ENCODE data around the gene IGF2BP2.

IGF2BP2 gene

DNA sequence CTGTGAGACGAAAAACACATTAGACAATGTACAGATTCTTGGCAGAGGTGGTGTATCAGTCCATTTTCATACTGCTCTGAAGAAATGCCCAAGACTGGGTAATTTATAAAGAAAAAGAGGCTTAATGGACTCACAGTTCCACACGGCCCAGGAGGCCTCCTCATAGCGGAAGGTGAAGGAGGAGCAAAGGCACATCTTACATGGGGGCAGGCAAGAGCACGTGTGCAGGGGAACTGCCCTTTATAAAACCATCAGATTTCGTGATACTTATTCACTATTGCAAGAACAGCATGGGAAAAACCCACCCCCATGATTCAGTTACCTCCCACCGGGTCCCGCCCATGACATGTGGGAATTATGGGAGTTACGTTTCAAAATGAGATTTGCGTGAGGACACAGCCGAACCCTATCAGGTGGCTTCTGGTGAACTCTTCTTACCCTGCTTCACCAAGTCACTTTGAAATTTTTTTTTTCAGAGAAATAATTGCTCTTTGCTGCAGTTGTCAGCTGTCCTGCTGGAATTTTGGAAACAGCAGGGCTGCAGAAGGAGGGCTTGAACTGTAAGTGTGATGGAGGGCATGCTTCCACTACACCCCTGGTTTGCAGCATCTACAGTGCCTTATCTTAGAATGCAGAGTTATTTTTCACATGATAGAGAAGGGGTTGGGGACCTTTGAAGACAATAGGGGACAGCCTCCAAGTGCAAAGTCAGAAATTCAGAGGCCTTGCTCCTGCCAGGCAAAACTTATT lies 2.9 kb upstream of the IGF2BP2 start:
- Histone ChIP-seq H3K27ac (replicated peaks; ENCODE audit: low read length) (no peak overlapping the region), H3K14ac (ENCODE audit: low read length) (no peak overlapping the region), H3K4me1 (ENCODE audit: control insufficient read depth in 2 of 2, insufficient read depth in 1 of 2, low read depth in 1 of 2, low read length in 2 of 2) (no peaks in the 10 kb centered on the region), H3K4me3 (ENCODE audit: low read length in 2 of 2) (no peak overlapping the region), H3K23ac (ENCODE audit: low read depth, low read length, poor library complexity) (no peak overlapping the region), H2AK5ac (ENCODE audit: low read depth, low read length) (no peak overlapping the region), H2BK5ac (ENCODE audit: low read length) (no peak overlapping the region), H3K18ac (ENCODE audit: low read length) (no peak overlapping the region), H2AFZ (ENCODE audit: low read length) (no peak overlapping the region), H3K9ac (ENCODE audit: low read depth, low read length, poor library complexity) (no peak overlapping the region), H3K9me3 (replicated peaks in 1 of 2; ENCODE audit: control insufficient read depth in 2 of 2, insufficient read depth in 1 of 2, low read depth in 1 of 2, low read length in 2 of 2) (peaks cover 13 to 33% of the 10 kb centered on the region in 2 donors), H2BK12ac (ENCODE audit: low read length) (no peak overlapping the region), H4K91ac (ENCODE audit: low read depth, low read length, poor library complexity) (no peak overlapping the region), H2BK15ac (ENCODE audit: low read length) (no peak overlapping the region), H3K4me2 (ENCODE audit: insufficient read depth, low read length, poor library complexity, severe bottlenecking) (no peak overlapping the region), H3K36me3 (replicated peaks in 1 of 2; ENCODE audit: control insufficient read depth in 2 of 2, insufficient read depth in 2 of 2, low read length in 2 of 2) (peaks cover 10 to 27% of the 10 kb centered on the region in 2 donors), H3K27me3 (ENCODE audit: control insufficient read depth in 3 of 3, insufficient read depth in 3 of 3, low read depth in 1 of 3, low read length in 3 of 3) (no peaks in the 10 kb centered on the region), H2BK120ac (ENCODE audit: low read depth, low read length) (no peak overlapping the region), H3K79me1 (ENCODE audit: low read depth, low read length) (peaks cover 4% of the 10 kb centered on the region), H4K8ac (ENCODE audit: low read depth, low read length) (no peak overlapping the region), H3K4ac (ENCODE audit: low read length) (no peak overlapping the region)
- WGBS, 2 donors (ENCODE audit: extremely low coverage in 2 of 2, insufficient read length in 2 of 2, insufficient replicate concordance in 1 of 2), result no CpG with 5 or more reads among the region's 10 CpGs
- DNase-seq (ENCODE audit: low spot score), result no peak

DNA sequence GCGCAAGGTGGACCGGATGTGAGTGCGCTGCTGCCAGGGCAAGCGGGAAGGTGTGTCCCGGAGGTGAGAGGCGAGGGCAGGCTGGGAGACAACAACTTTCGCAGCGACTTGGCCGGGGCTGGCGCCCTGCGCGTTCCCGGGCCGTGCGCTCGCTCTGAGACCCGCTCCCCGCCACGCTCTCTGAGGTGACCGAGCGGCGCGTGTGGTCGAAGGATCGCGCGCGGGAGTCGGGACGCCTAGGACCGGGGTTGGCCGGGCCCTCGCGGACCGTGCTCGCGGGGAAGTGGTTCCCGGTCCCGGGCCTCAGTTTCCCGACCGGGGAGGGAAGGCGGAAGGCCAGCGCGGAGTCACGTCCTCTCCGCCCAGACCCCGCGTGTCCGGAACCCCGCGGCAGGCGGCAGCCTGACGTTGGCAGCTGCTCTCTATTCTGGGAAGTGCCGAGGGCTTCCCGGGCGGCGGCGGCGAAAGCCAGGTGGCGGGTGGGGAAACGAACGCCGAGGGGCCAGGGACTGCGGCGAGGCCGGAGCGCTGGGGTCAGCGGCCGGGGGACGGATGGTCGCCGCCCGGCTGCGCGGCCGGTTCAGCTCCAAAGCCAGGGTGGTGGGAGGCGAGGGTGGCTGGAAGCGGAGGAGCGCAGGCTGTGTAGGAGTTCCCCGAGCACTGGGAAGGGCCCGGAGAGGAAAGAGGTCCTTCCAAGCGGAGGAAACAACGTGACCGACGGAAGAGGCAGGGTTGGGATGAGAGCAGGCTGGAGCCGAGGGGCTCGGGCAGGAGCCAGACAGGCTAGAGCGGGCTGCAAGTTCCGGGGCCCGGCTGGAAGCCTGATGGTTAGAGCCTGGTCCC lies 1.0 kb upstream of the IGF2BP2 start:
- H4K8ac ChIP-seq (ENCODE audit: low read depth, low read length), result no peak overlapping the region
- peak overlapping the region; percentile 99 for H3K14ac ChIP-seq (ENCODE audit: low read length)
- peak overlapping the region; percentile 99 for H3K9ac ChIP-seq (ENCODE audit: low read depth, low read length, poor library complexity)
- H3K27me3 ChIP-seq (ENCODE audit: control insufficient read depth in 3 of 3, insufficient read depth in 3 of 3, low read depth in 1 of 3, low read length in 3 of 3), result no peaks in the 10 kb centered on the region
- H2BK12ac ChIP-seq (ENCODE audit: low read length), result peak overlapping the region; percentile 63
- H2BK15ac ChIP-seq (ENCODE audit: low read length), result peak overlapping the region; percentile 86
- peak overlapping the region; percentile 98 for H3K27ac ChIP-seq (replicated peaks; ENCODE audit: low read length)
- peaks cover 10 to 27% of the 10 kb centered on the region in 2 donors for H3K36me3 ChIP-seq (replicated peaks in 1 of 2; ENCODE audit: control insufficient read depth in 2 of 2, insufficient read depth in 2 of 2, low read length in 2 of 2)
- peak overlapping the region; percentile 97 for H3K23ac ChIP-seq (ENCODE audit: low read depth, low read length, poor library complexity)
- peak; percentile 49 for DNase-seq (ENCODE audit: low spot score)
- peak overlapping the region; percentile 80 for H3K4me2 ChIP-seq (ENCODE audit: insufficient read depth, low read length, poor library complexity, severe bottlenecking)
- peak overlapping the region; percentile 67 for H2BK120ac ChIP-seq (ENCODE audit: low read depth, low read length)
- H2BK5ac ChIP-seq (ENCODE audit: low read length), result peak overlapping the region; percentile 100
- WGBS, 2 donors (ENCODE audit: extremely low coverage in 2 of 2, insufficient read length in 2 of 2, insufficient replicate concordance in 1 of 2), result no CpG with 5 or more reads among the region's 90 CpGs
- peaks cover 4% of the 10 kb centered on the region for H3K79me1 ChIP-seq (ENCODE audit: low read depth, low read length)
- no peak overlapping the region for H4K91ac ChIP-seq (ENCODE audit: low read depth, low read length, poor library complexity)
- H2AFZ ChIP-seq (ENCODE audit: low read length), result peak overlapping the region; percentile 91
- H3K18ac ChIP-seq (ENCODE audit: low read length), result peak overlapping the region; percentile 98
- peak overlapping the region; percentile 72 to 89 for H3K4me3 ChIP-seq (ENCODE audit: low read length in 2 of 2)
- H3K9me3 ChIP-seq (replicated peaks in 1 of 2; ENCODE audit: control insufficient read depth in 2 of 2, insufficient read depth in 1 of 2, low read depth in 1 of 2, low read length in 2 of 2), result peaks cover 11 to 28% of the 10 kb centered on the region in 2 donors
- H3K4ac ChIP-seq (ENCODE audit: low read length), result peak overlapping the region; percentile 56
- H3K4me1 ChIP-seq (ENCODE audit: control insufficient read depth in 2 of 2, insufficient read depth in 1 of 2, low read depth in 1 of 2, low read length in 2 of 2), result peaks cover under 1 to 3% of the 10 kb centered on the region in 2 donors
- peak overlapping the region; percentile 92 for H2AK5ac ChIP-seq (ENCODE audit: low read depth, low read length)

DNA sequence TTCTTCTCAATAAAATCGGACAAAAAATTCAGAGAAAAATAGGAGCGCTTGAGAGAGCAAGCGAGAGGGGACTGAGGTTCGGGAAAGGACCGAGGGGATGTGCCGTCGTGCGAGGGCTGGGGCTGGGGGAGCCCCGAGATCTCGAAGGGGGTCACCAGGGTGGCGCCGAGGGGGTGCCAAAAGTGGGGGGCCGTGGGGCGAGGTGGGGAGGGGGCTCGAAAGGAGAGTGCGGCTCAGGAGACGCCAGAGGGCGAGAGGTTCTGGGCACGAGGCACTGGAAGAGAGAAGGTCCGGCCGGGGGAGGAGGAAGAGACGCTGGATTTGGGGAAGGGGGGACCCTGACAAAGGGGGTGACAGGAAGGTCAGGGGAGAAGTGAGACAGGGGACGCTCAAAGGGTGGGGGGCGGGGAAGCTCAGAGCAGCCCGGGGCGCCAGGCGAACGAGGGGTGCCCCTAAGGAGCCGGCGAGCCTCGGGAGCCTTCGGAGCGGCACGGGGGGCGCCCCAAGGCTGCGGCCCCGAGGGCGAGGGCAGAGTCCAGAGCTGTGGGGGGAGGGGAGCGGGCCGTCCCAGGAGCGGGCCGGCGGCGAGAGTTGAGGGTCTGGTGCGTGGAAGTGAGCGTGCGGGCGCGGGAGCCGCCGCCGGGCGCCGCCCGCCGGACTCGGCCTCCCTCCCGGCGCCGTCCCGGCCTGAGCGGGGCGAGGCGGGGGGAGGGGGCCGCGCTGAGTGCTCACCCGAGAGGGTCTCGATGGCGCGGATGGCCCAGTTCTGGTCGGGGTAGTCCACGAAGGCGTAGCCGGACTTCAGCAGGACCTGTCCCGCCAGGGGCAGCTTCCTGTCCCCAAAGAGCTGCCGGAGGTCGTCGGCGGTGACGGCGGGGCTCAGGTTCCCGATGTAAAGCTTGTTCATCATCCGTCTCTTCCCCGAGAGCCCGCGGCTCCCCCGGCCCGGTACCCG lies 514 bp downstream of the IGF2BP2 start:
- Histone ChIP-seq H3K4me2 (ENCODE audit: insufficient read depth, low read length, poor library complexity, severe bottlenecking) (peak overlapping the region; percentile 49), H3K79me1 (ENCODE audit: low read depth, low read length) (peaks cover 4% of the 10 kb centered on the region), H3K9ac (ENCODE audit: low read depth, low read length, poor library complexity) (peak overlapping the region; percentile 96), H3K4ac (ENCODE audit: low read length) (peak overlapping the region; percentile 95), H3K9me3 (replicated peaks in 1 of 2; ENCODE audit: control insufficient read depth in 2 of 2, insufficient read depth in 1 of 2, low read depth in 1 of 2, low read length in 2 of 2) (peaks cover 8 to 22% of the 10 kb centered on the region in 2 donors), H3K27ac (replicated peaks; ENCODE audit: low read length) (peak overlapping the region; percentile 98), H2AFZ (ENCODE audit: low read length) (peak overlapping the region; percentile 67), H3K4me1 (ENCODE audit: control insufficient read depth in 2 of 2, insufficient read depth in 1 of 2, low read depth in 1 of 2, low read length in 2 of 2) (peaks cover 2 to 17% of the 10 kb centered on the region in 2 donors), H3K27me3 (ENCODE audit: control insufficient read depth in 3 of 3, insufficient read depth in 3 of 3, low read depth in 1 of 3, low read length in 3 of 3) (no peaks in the 10 kb centered on the region), H4K91ac (ENCODE audit: low read depth, low read length, poor library complexity) (peak overlapping the region; percentile 53), H3K4me3 (ENCODE audit: low read length in 2 of 2) (peak overlapping the region; percentile 72 to 99), H3K18ac (ENCODE audit: low read length) (peak overlapping the region; percentile 100), H2AK5ac (ENCODE audit: low read depth, low read length) (peak overlapping the region; percentile 98), H2BK120ac (ENCODE audit: low read depth, low read length) (peak overlapping the region; percentile 87), H4K8ac (ENCODE audit: low read depth, low read length) (peak overlapping the region; percentile 92), H3K23ac (ENCODE audit: low read depth, low read length, poor library complexity) (peak overlapping the region; percentile 89), H3K36me3 (replicated peaks in 1 of 2; ENCODE audit: control insufficient read depth in 2 of 2, insufficient read depth in 2 of 2, low read length in 2 of 2) (peaks cover 7 to 24% of the 10 kb centered on the region in 2 donors), H2BK5ac (ENCODE audit: low read length) (peak overlapping the region; percentile 100), H2BK15ac (ENCODE audit: low read length) (peak overlapping the region; percentile 75), H3K14ac (ENCODE audit: low read length) (peak overlapping the region; percentile 89), H2BK12ac (ENCODE audit: low read length) (peak overlapping the region; percentile 73)
- no CpG with 5 or more reads among the region's 89 CpGs for WGBS, 2 donors (ENCODE audit: extremely low coverage in 2 of 2, insufficient read length in 2 of 2, insufficient replicate concordance in 1 of 2)
- peak; percentile 47 for DNase-seq (ENCODE audit: low spot score)

All from neuronal stem cell (in vitro differentiated cells).